Measurements from ENCODE around the gene DIP2A. TPM values are rescaled to one million over a fixed set of nuclear protein-coding genes. Genes with fewer than 3 reads are reported as not detected.

Gene DIP2A
- total RNA-seq, 1 donor from 2014 or later, result 27.9 TPM

- peaks cover 17% of the 10 kb centered on the region for H3K36me3 Mint-ChIP-seq (ENCODE audit: low read depth)
- no peak overlapping the region for H3K4me3 Mint-ChIP-seq (ENCODE audit: unreplicated experiment)
- peaks cover 8% of the 10 kb centered on the region for H3K4me1 Mint-ChIP-seq (ENCODE audit: low read depth)
- no peaks in the 10 kb centered on the region for H3K9me3 Mint-ChIP-seq (ENCODE audit: low read depth)
- no peak for DNase-seq (ENCODE audit: low spot score)
- no peaks in the 10 kb centered on the region for H3K27me3 Mint-ChIP-seq (ENCODE audit: low read depth)
- TF ChIP-seq CTCF (IDR thresholded peaks at IDR 0.05), result no peak
- no peak overlapping the region for H3K27ac Mint-ChIP-seq (ENCODE audit: unreplicated experiment)
Observed at GRCh38 chr21:46532080-46532479, 73.4 kb downstream of the DIP2A start.

- no peak for TF ChIP-seq CTCF (IDR thresholded peaks at IDR 0.05)
- no peak overlapping the region for H3K27ac Mint-ChIP-seq (ENCODE audit: unreplicated experiment)
Observed at GRCh38 chr21:46537026-46537425, 78.3 kb downstream of the DIP2A start.

DNA sequence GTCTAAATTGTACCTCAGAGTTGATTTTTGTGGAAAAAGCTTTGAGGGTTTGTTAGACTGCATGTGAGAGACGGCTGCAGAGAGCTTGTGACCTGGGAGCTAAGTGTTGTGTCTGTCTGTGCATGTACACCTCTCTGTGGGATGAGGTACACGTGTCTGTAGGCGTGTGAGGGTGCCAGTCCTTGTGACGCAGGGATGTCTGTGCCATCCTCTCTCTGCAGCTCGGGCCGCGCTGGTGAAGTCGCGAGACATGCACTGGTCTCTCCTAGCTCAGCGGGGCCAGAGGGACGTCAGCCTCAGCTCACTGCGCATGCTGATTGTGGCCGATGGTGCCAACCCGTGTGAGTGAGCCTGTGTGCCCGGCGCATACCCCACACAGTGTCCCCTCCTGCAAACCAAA, 79.6 kb downstream of the DIP2A start:
- no peak for DNase-seq (ENCODE audit: low spot score)
- peaks cover 21% of the 10 kb centered on the region for H3K36me3 Mint-ChIP-seq (ENCODE audit: low read depth)

More at GRCh38 chr21:46537026-46537425, 78.3 kb downstream of the DIP2A start:
- DNase-seq (ENCODE audit: low spot score), result no peak
- Mint-ChIP-seq H3K27me3 (ENCODE audit: low read depth) (no peaks in the 10 kb centered on the region), H3K4me3 (ENCODE audit: unreplicated experiment) (no peak overlapping the region), H3K9me3 (ENCODE audit: low read depth) (no peaks in the 10 kb centered on the region), H3K36me3 (ENCODE audit: low read depth) (peaks cover 24% of the 10 kb centered on the region), H3K4me1 (ENCODE audit: low read depth) (no peaks in the 10 kb centered on the region)

DNA sequence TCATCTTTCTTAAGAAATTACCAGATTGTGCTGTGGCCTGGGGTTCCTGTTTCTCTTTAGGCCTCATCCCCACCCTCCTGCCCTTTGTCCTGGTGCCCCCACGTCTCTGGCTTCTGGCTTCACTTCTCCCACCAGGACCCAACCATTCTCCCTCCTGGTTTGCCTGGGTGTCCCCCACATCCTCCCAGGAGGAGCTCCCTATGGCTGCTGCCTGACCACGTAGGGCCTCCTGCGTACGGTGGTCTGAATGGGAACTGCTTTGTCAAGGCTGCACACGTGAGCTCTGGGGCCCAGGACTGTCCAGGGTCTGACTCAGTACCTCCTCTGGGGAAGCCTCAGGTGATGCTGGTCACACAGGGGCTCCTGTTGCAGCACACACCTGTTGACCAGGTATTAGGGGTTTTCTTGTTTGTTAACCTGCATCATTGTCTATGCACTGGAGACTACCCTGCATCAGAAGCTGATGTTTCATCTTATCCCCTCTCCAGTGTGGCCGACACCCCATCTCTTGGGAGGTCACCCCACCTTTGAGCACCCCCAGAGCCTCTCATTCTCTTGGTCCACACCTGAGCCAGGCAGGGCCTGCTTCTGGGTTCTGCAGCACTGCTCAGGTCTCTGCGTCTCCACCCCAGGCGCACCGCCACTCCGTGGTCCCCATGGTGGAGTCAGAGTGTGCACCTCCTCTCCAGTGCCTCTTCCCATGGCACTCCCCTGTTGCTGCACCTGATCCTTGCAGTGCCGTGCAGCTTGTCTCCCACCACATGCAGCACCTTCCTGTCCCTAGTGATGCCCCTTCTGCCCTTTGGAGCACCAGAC, 80.4 kb downstream of the DIP2A start:
- TF ChIP-seq CTCF (IDR thresholded peaks at IDR 0.05), result no peak
- Mint-ChIP-seq H3K27ac (ENCODE audit: unreplicated experiment) (no peak overlapping the region), H3K4me3 (ENCODE audit: unreplicated experiment) (no peak overlapping the region)

More for the DNA sequence above, 79.6 kb downstream of the DIP2A start:
- no peaks in the 10 kb centered on the region for H3K27me3 Mint-ChIP-seq (ENCODE audit: low read depth)
- no peak overlapping the region for H3K27ac Mint-ChIP-seq (ENCODE audit: unreplicated experiment)
- no peak overlapping the region for H3K4me3 Mint-ChIP-seq (ENCODE audit: unreplicated experiment)
- no peak for TF ChIP-seq CTCF (IDR thresholded peaks at IDR 0.05)
- H3K4me1 Mint-ChIP-seq (ENCODE audit: low read depth), result no peaks in the 10 kb centered on the region
- no peaks in the 10 kb centered on the region for H3K9me3 Mint-ChIP-seq (ENCODE audit: low read depth)

GRCh38 chr21:46540087-46540710, 81.5 kb downstream of the DIP2A start:
- Mint-ChIP-seq H3K36me3 (ENCODE audit: low read depth) (peaks cover 22% of the 10 kb centered on the region), H3K27ac (ENCODE audit: unreplicated experiment) (no peak overlapping the region), H3K4me3 (ENCODE audit: unreplicated experiment) (no peak overlapping the region), H3K9me3 (ENCODE audit: low read depth) (no peaks in the 10 kb centered on the region), H3K27me3 (ENCODE audit: low read depth) (no peaks in the 10 kb centered on the region), H3K4me1 (ENCODE audit: low read depth) (no peaks in the 10 kb centered on the region)
- DNase-seq (ENCODE audit: low spot score), result no peak
- TF ChIP-seq CTCF (IDR thresholded peaks at IDR 0.05), result no peak

More for the DNA sequence above, 80.4 kb downstream of the DIP2A start:
- Mint-ChIP-seq H3K36me3 (ENCODE audit: low read depth) (peaks cover 21% of the 10 kb centered on the region), H3K4me1 (ENCODE audit: low read depth) (no peaks in the 10 kb centered on the region), H3K9me3 (ENCODE audit: low read depth) (no peaks in the 10 kb centered on the region), H3K27me3 (ENCODE audit: low read depth) (no peaks in the 10 kb centered on the region)
- DNase-seq (ENCODE audit: low spot score), result no peak

Data from chondrocyte (in vitro differentiated cells).